HepG2 (cell line): ENCODE data around the gene HS6ST2. TPM values are rescaled to one million over a fixed set of nuclear protein-coding genes. Genes with fewer than 3 reads are reported as not detected.

Experiments used
- ATAC-seq: fragments of 200-7000 bp; cut with Tn5 transposase; 3 replicates; pipeline ENCODE4 v1.9.1; 2020; ENCODE audit warnings: mild to moderate bottlenecking, moderate library complexity
- BruUV-seq: library from RNA; stranded (reverse); fragments of 400-500 nt; replicated peaks from 2 replicates; lab custom pipeline; 2021; lab: Mats Ljungman, UMichigan
- CTCF ChIA-PET: fragments of 300-600 bp; formaldehyde crosslinking; extraction: SDS; loops from one replicate; lab custom pipeline; 2021; ENCODE audit warnings: low total read pairs, inconsistent platforms, low intra/inter-chr PET ratio; lab: Yijun Ruan, JAX
- POLR2A ChIA-PET: fragments of 350-600 bp; sonication (Branson Sonifier 250); formaldehyde crosslinking; loops from one replicate; lab custom pipeline; 2020; ENCODE audit warnings: antibody characterized with exemption, inconsistent platforms; lab: Yijun Ruan, JAX
- DNase-seq: peaks from one replicate; pipeline ENCODE4 v3.0.0-alpha.2; 2015; ENCODE audit warnings: low spot score
- FAIRE-seq: peaks from 3 replicates; lab custom pipeline; 2011; peaks lifted over from hg19 to GRCh38; lab: Jason Lieb, UNC
- H2AFZ ChIP-seq: one replicate; pipeline ENCODE4 v1.6.1; 2011; ENCODE audit warnings: low read length, inconsistent platforms
- H3K27ac ChIP-seq: fragments of 300-600 bp; 3 replicates; pipeline ENCODE4 v1.8.0; 2011; ENCODE audit warnings: mixed run types, mild to moderate bottlenecking, mixed read lengths, low read length, inconsistent platforms; ENCODE audit not compliant: insufficient read depth; ENCODE audit errors: extremely low read length
- H3K27me3 ChIP-seq, 2 experiments: fragments of 200-600 bp in 1 of 2; 2 replicates in 1 of 2; 3 replicates in 1 of 2; pipeline versions ENCODE4 v1.6.0 to v1.8.0; 2011; ENCODE audit warnings: low read length in 2 of 2, mild to moderate bottlenecking in 2 of 2, moderate library complexity in 2 of 2, inconsistent platforms in 1 of 2; ENCODE audit not compliant: insufficient read depth in 2 of 2, control insufficient read depth in 1 of 2
- H3K36me3 ChIP-seq, 2 experiments: fragments of 200-600 bp in 1 of 2; replicated peaks in 1 of 2; 2 replicates in 1 of 2; 3 replicates in 1 of 2; pipeline versions ENCODE4 v1.5.1 to v1.8.0; 2011; ENCODE audit warnings: low read length in 2 of 2, inconsistent platforms in 1 of 2; ENCODE audit not compliant: insufficient read depth in 2 of 2, control insufficient read depth in 1 of 2
- H3K4me1 ChIP-seq: 2 replicates; pipeline ENCODE4 v1.5.1; 2012; ENCODE audit warnings: low read length, inconsistent platforms; ENCODE audit not compliant: insufficient read depth
- H3K4me2 ChIP-seq: 2 replicates; pipeline ENCODE4 v1.6.0; 2011; ENCODE audit warnings: low read depth, low read length, inconsistent platforms
- H3K4me3 ChIP-seq, 3 experiments: fragments of 200-600 bp in 1 of 3; sonication (generic), shearing (Covaris generic) in 1 of 3; replicated peaks in 1 of 3; 2 replicates each; pipeline ENCODE4 v1.5.1; 2011 to 2016; ENCODE audit warnings: low read length in 3 of 3, inconsistent platforms in 2 of 3, low read depth in 2 of 3, mild to moderate bottlenecking in 2 of 3, control low read depth in 1 of 3, mixed read lengths in 1 of 3; ENCODE audit not compliant: insufficient read depth in 1 of 3
- H3K79me2 ChIP-seq: one replicate; pipeline ENCODE4 v1.6.1; 2011; ENCODE audit warnings: low read length, inconsistent platforms; ENCODE audit not compliant: insufficient read depth
- H3K9ac ChIP-seq: 2 replicates; pipeline ENCODE4 v1.6.0; 2011; ENCODE audit warnings: mild to moderate bottlenecking, low read depth, low read length, inconsistent platforms; ENCODE audit not compliant: insufficient read depth
- H3K9me3 ChIP-seq: 2 replicates; pipeline ENCODE4 v1.5.1; 2012; ENCODE audit warnings: mild to moderate bottlenecking, low read length
- H4K20me1 ChIP-seq: 2 replicates; pipeline ENCODE4 v1.6.0; 2011; ENCODE audit warnings: inconsistent platforms, mild to moderate bottlenecking, low read length, moderate library complexity; ENCODE audit not compliant: insufficient read depth
- FOXK1 ChIP-seq: sonication (generic); formaldehyde crosslinking; IDR thresholded peaks from 2 replicates; pipeline ENCODE4 v1.4.0; 2020; ENCODE audit warnings: low read depth, missing genetic modification reagents, borderline replicate concordance
- POLR2A ChIP-seq, 2 experiments: IDR thresholded peaks; 2 replicates each; pipeline ENCODE4 v1.6.1; 2011; ENCODE audit warnings: low read depth in 2 of 2, low read length in 2 of 2, mild to moderate bottlenecking in 1 of 2, moderate library complexity in 1 of 2; ENCODE audit not compliant: insufficient read depth in 1 of 2
- ZBTB4 ChIP-seq: sonication (generic); formaldehyde crosslinking; IDR thresholded peaks from 2 replicates; pipeline ENCODE4 v1.4.0; 2020; ENCODE audit warnings: missing genetic modification reagents, mild to moderate bottlenecking, borderline replicate concordance
- ZNF317 ChIP-seq: sonication (generic); formaldehyde crosslinking; IDR thresholded peaks from 2 replicates; pipeline ENCODE4 v1.5.0; 2020; ENCODE audit warnings: mild to moderate bottlenecking, missing genetic modification reagents
- WGBS: methylation state at CpG from one replicate; pipeline ENCODE4 v1.1.6; 2017; ENCODE audit warnings: low lambda C conversion rate; 5-methylcytosine and 5-hydroxymethylcytosine counted together
- in situ Hi-C: cut with HindIII; loops from 2 replicates; pipeline ENCODE4 v1.10.0; 2017; ENCODE audit warnings: low pct_unique_long_range_greater_than_20kb; ENCODE audit not compliant: extremely low pct_ligation_motif_present
- intact Hi-C: fragments of 100-400 bp; cut with micrococcal nuclease; formaldehyde crosslinking; loops from one replicate; pipeline ENCODE4 v1.10.0; 2022; ENCODE audit not compliant: unreplicated experiment
- polyA plus RNA-seq, 8 experiments: library from polyadenylated mRNA; depleted of rRNA in 3 of 8; stranded (reverse) in 7 of 8; unstranded in 1 of 8; fragments of >200 nt; fragmentation: Illumina TruSeq in 4 of 8; extraction: Trizol in 4 of 8; gene quantifications; 2 replicates each; pipeline versions ENCODE4 v1.2.1 to v1.2.3, GENCODE V29; 2011 to 2016; ENCODE audit warnings: low read depth in 4 of 8, missing spikeins in 1 of 8, mixed read lengths in 1 of 8; ENCODE audit not compliant: insufficient read depth in 1 of 8
- total RNA-seq, 5 experiments: library from RNA; depleted of rRNA; stranded (reverse); fragments of >200 nt; fragmentation: Illumina TruSeq; extraction: Trizol; gene quantifications; 2 replicates each; pipeline ENCODE4 v1.2.3, GENCODE V29; 2016; ENCODE audit warnings: low read depth in 1 of 5
- TF ChIP-seq, protein P1 (sequence below): sonication (generic); formaldehyde crosslinking; IDR thresholded peaks from 2 replicates; pipeline ENCODE4 v1.5.1; 2020; ENCODE audit warnings: mild to moderate bottlenecking, missing genetic modification reagents, moderate library complexity

The HS6ST2 gene
- total and polyA plus RNA-seq, 2 of the 13 experiments (the other 11 are each of a cell fraction or from before 2014, with no cell fraction given) = 0.05 TPM; not detected in 1

GRCh38 chrX:132834741-132835140 lies 123.7 kb downstream of the HS6ST2 start:
- no peak for ATAC-seq
- Histone ChIP-seq H3K4me2 (no peak overlapping the region), H3K4me3 (no peak overlapping the region), H4K20me1 (no peaks in the 10 kb centered on the region), H3K9ac (no peak overlapping the region), H3K79me2 (no peaks in the 10 kb centered on the region), H3K36me3 (no peaks in the 10 kb centered on the region), H2AFZ (no peak overlapping the region), H3K4me1 (no peaks in the 10 kb centered on the region), H3K9me3 (no peaks in the 10 kb centered on the region), H3K27ac (no peak overlapping the region), H3K27me3 (no peaks in the 10 kb centered on the region)
- 70% methylated on average over 1 of the region's 1 CpG for WGBS
- in situ Hi-C loops (no loop called here), intact Hi-C loops (no loop called here)
- TF ChIP-seq, protein P1, sequence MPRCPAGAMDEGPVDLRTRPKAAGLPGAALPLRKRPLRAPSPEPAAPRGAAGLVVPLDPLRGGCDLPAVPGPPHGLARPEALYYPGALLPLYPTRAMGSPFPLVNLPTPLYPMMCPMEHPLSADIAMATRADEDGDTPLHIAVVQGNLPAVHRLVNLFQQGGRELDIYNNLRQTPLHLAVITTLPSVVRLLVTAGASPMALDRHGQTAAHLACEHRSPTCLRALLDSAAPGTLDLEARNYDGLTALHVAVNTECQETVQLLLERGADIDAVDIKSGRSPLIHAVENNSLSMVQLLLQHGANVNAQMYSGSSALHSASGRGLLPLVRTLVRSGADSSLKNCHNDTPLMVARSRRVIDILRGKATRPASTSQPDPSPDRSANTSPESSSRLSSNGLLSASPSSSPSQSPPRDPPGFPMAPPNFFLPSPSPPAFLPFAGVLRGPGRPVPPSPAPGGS = no peak
- no peak for TF ChIP-seq ZNF317 (CRISPR knock-in tag)
- TF ChIP-seq POLR2A (IDR thresholded peaks at IDR 0.05; ENCODE audit: insufficient read depth in 1 of 2, low read depth in 2 of 2, low read length in 2 of 2) = no peak
- TF ChIP-seq FOXK1 (CRISPR knock-in tag) = no peak
- TF ChIP-seq ZBTB4 (CRISPR knock-in tag) = no peak
- ChIA-PET POLR2A (no interaction called here), CTCF (no interaction called here)
- no TSS peak for BruUV-seq
- DNase-seq = no peak
- FAIRE-seq = no peak
